Retinal pigment epithelial cell (primary cell): ENCODE results near the gene ANKRD45.
A peak's percentile ranks its signal among the peaks of the same experiment; 100 is the strongest.

Source experiments
- DNase-seq: peaks from one replicate; pipeline ENCODE4 v3.0.0-alpha.2; 2010; ENCODE audit warnings: low read depth
- H3K4me3 ChIP-seq: 2 replicates; pipeline ENCODE4 v1.5.1; 2011; ENCODE audit warnings: mild to moderate bottlenecking, low read length, control low read depth, moderate library complexity
- TF ChIP-seq, protein P1 (sequence below): conservative IDR thresholded peaks from 2 replicates; pipeline ENCODE4 v1.5.1; 2011; ENCODE audit warnings: low read depth, low read length, control low read depth, inconsistent platforms

ANKRD45 gene

DNA sequence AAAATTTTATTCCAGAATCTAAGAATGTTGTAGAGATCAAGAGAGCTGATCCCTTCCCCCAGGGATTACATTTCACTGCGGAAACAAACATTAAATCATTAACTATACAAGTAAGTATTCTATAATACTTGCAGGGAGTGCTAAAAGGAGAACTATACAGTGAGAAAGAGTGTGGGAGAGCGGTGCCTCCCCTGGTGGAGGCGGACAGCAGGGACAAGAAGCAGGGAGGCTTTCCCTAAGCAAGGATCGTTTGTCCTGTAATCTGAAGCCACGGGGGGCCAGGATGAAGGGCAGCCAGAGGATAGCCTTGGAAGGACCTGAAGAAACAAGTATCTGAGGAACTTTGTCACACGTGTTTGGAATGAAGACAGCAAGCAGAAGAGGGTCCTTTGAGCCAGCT lies 106.8 kb downstream of the ANKRD45 start:
- H3K4me3 ChIP-seq: no peak overlapping the region
- TF ChIP-seq, protein P1, sequence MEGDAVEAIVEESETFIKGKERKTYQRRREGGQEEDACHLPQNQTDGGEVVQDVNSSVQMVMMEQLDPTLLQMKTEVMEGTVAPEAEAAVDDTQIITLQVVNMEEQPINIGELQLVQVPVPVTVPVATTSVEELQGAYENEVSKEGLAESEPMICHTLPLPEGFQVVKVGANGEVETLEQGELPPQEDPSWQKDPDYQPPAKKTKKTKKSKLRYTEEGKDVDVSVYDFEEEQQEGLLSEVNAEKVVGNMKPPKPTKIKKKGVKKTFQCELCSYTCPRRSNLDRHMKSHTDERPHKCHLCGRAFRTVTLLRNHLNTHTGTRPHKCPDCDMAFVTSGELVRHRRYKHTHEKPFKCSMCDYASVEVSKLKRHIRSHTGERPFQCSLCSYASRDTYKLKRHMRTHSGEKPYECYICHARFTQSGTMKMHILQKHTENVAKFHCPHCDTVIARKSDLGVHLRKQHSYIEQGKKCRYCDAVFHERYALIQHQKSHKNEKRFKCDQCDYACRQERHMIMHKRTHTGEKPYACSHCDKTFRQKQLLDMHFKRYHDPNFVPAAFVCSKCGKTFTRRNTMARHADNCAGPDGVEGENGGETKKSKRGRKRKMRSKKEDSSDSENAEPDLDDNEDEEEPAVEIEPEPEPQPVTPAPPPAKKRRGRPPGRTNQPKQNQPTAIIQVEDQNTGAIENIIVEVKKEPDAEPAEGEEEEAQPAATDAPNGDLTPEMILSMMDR: peak; percentile 6
- DNase-seq: no peak

DNA sequence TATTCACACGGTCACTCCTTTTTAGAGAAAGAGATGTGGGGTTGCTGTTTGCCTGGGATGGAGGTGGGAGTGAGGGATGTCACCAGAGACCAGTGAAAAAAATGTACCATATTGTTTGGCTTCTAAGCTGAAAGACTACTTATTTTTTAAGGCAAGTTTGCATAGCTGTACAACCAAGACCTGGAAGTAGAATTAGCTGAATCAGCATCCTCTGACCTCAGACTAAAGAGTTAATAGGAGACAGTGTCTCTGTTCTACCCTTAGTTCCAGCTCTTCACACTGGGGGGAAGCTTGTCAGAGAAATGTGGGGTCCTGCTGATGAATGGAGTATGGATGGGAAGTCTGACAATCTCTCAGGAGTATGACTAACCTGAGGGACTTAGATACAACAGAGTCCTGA lies 108.4 kb downstream of the ANKRD45 start:
- TF ChIP-seq, protein P1: no peak
- DNase-seq: no peak
- no peak overlapping the region for H3K4me3 ChIP-seq

DNA sequence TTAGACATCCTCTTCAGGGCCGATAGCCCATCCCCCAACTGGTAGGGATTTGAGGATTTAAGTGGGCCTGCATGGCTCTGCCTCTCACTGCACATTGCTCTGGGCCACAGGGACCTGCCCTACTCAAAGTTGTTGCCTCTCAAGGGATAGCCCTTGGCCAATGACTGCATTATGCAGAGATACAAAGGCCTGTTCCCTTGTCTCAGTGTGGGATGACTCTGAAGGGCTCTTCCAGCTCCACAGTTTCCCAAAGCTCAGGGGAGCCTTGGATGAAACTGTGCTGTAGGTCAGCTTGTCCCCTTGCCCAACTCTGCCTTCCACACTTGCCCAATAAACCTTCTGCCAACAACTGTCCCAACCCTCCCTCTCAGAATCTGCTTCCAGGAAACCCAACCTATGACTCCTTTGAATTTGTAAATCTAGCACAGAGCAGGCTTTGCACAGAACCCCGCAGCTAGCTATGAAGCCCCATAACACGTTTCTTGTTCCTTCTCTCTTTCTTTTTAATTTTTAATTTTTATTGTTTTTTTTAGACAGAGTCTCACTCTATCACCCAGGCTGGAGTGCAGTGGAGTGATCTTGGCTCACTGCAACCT lies 109.3 kb downstream of the ANKRD45 start:
- no peak overlapping the region for H3K4me3 ChIP-seq
- no peak for DNase-seq
- TF ChIP-seq, protein P1: no peak
